ENCODE measurements around the gene ADAM12. TPM values are rescaled to one million over a fixed set of nuclear protein-coding genes. Genes with fewer than 3 reads are reported as not detected.

The ADAM12 gene
- total and polyA plus RNA-seq, 4 donors, result 0.03 to 0.33 (median 0.19) TPM

GRCh38 chr10:126324826-126325225 is 63.5 kb downstream of the ADAM12 start:
- H3K36me3 ChIP-seq (ENCODE audit: control insufficient read depth in 4 of 4, insufficient read depth in 3 of 4, low read depth in 1 of 4, low read length in 3 of 4), result no peaks in the 10 kb centered on the region
- H3K4me1 ChIP-seq (ENCODE audit: control insufficient read depth in 4 of 4, insufficient read depth in 4 of 4, low read length in 3 of 4), result no peaks in the 10 kb centered on the region
- no peaks in the 10 kb centered on the region for H3K9me3 ChIP-seq (ENCODE audit: control insufficient read depth in 4 of 4, low read length in 3 of 4)
- no peak overlapping the region for H3K4me3 ChIP-seq (ENCODE audit: low read depth in 1 of 3, low read length in 3 of 3)
- H3K27me3 ChIP-seq (ENCODE audit: control insufficient read depth in 4 of 4, insufficient read depth in 4 of 4, low read length in 3 of 4), result peaks cover 0 to 4% (median 0%) of the 10 kb centered on the region in 4 donors
- TF ChIP-seq GABPA (IDR thresholded peaks at IDR 0.05 in 1 of 2, conservative IDR thresholded peaks at IDR 0.05 in 1 of 2) (no peak), JUND (IDR thresholded peaks at IDR 0.05) (no peak), CTCF (IDR thresholded peaks at IDR 0.05; ENCODE audit: low read depth, low read length, missing input control) (no peak), RXRA (IDR thresholded peaks at IDR 0.05) (no peak), SP1 (IDR thresholded peaks at IDR 0.05) (no peak), RAD21 (IDR thresholded peaks at IDR 0.05) (no peak), FOXA1 (IDR thresholded peaks at IDR 0.05) (no peak), REST (IDR thresholded peaks at IDR 0.05) (no peak), ATF3 (IDR thresholded peaks at IDR 0.05) (no peak), TAF1 (conservative IDR thresholded peaks at IDR 0.05) (no peak), MAX (IDR thresholded peaks at IDR 0.05) (no peak), ZBTB33 (IDR thresholded peaks at IDR 0.05) (no peak), EGR1 (IDR thresholded peaks at IDR 0.05; ENCODE audit: low read depth in 2 of 2) (no peak), HNF4A (conservative IDR thresholded peaks at IDR 0.05) (no peak), YY1 (IDR thresholded peaks at IDR 0.05) (no peak), FOXA2 (IDR thresholded peaks at IDR 0.05) (no peak), HNF4G (IDR thresholded peaks at IDR 0.05) (no peak), NR2F2 (IDR thresholded peaks at IDR 0.05) (no peak)
- H3K27ac ChIP-seq (ENCODE audit: low read depth in 1 of 2, low read length in 2 of 2), result no peak overlapping the region
- no peak overlapping the region for H3K9ac ChIP-seq (ENCODE audit: low read depth in 1 of 2, low read length in 2 of 2)
- WGBS, result 74% methylated on average over 6 of the region's 6 CpGs
- no peak for DNase-seq (ENCODE audit: low spot score)

Measured in liver (tissue), 9 donors.